ENCODE data around the gene GSTO2. TPM values are rescaled to one million over a fixed set of nuclear protein-coding genes. Genes with fewer than 3 reads are reported as not detected.

Gene GSTO2
- total RNA-seq, 4 donors from 2014 or later = 1.9 to 17.1 (median 10.6) TPM

DNA sequence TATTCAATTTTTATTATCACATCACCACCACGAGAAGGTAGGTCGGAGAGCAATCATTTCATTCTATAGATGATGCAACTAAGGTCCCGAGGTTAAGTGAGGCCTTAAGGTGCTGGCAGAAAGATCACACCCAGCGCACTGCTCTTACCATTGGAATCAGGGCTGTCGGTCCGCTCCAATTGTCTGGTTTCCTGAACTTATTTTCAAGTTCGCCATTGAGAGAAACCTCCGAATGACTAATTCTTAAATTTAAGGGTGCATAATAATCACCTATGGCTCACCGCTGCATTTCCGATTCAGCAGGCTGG is 625 bp upstream of the GSTO2 start:
- intact Hi-C loops (cut with DNase I; ENCODE audit: low total_unique reads) (no loop called here), in situ Hi-C loops (cut with MboI; ENCODE audit: low pct_ligation_motif_present in 1 of 4, low pct_unique_long_range_greater_than_20kb in 1 of 4, low sequenced_read_pairs in 3 of 4) (no loop called here)
- Histone ChIP-seq H3K27me3 (no peaks in the 10 kb centered on the region), H3K27ac (peak overlapping the region; percentile 86 to 96 (median 90)), H3K9me3 (no peaks in the 10 kb centered on the region), H3K4me3 (peak overlapping the region; percentile 65 to 99 (median 76)), H3K36me3 (peaks cover 0 to 24% (median 4%) of the 10 kb centered on the region in 4 donors), H3K4me1 (peaks cover 4 to 19% (median 16%) of the 10 kb centered on the region in 4 donors)
- WGBS, 2 donors (ENCODE audit: low coverage in 1 of 2) = 12% methylated on average over 10 of the region's 10 CpGs; no CpG with 5 or more reads in 1 of the 2 donors
- no peak for DNase-seq
- TF ChIP-seq, protein P1, sequence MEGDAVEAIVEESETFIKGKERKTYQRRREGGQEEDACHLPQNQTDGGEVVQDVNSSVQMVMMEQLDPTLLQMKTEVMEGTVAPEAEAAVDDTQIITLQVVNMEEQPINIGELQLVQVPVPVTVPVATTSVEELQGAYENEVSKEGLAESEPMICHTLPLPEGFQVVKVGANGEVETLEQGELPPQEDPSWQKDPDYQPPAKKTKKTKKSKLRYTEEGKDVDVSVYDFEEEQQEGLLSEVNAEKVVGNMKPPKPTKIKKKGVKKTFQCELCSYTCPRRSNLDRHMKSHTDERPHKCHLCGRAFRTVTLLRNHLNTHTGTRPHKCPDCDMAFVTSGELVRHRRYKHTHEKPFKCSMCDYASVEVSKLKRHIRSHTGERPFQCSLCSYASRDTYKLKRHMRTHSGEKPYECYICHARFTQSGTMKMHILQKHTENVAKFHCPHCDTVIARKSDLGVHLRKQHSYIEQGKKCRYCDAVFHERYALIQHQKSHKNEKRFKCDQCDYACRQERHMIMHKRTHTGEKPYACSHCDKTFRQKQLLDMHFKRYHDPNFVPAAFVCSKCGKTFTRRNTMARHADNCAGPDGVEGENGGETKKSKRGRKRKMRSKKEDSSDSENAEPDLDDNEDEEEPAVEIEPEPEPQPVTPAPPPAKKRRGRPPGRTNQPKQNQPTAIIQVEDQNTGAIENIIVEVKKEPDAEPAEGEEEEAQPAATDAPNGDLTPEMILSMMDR (IDR thresholded peaks at IDR 0.05) = no peak
- no peak for TF ChIP-seq POLR2A (IDR thresholded peaks at IDR 0.05)
- TF ChIP-seq POLR2AphosphoS5 (IDR thresholded peaks at IDR 0.05) = no peak

DNA sequence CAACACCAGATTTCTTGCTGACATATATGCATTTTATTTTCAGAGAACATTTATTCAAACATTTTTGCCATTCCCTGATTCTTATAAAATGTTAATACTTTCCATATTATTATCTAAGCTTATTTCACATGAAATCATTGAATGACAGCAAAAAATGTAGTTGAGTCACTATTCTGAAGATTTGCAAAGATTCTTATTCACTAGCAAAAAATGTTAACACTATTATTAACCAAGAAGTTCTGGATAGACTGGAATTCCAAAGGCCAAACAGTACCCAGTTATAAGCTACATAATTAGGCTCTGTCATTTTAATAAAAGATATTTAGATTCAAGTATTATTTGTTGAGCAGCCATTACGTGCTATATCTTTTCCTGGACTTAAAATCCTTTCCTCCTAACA is 4.3 kb downstream of the GSTO2 start:
- intact Hi-C loops (cut with DNase I; ENCODE audit: low total_unique reads) (no loop called here), in situ Hi-C loops (cut with MboI; ENCODE audit: low pct_ligation_motif_present in 1 of 4, low pct_unique_long_range_greater_than_20kb in 1 of 4, low sequenced_read_pairs in 3 of 4) (no loop called here)
- 92 to 100% methylated on average over 1 of the region's 1 CpG for whole genome bisulfite sequencing, 2 donors (ENCODE audit: low coverage in 1 of 2)

DNA sequence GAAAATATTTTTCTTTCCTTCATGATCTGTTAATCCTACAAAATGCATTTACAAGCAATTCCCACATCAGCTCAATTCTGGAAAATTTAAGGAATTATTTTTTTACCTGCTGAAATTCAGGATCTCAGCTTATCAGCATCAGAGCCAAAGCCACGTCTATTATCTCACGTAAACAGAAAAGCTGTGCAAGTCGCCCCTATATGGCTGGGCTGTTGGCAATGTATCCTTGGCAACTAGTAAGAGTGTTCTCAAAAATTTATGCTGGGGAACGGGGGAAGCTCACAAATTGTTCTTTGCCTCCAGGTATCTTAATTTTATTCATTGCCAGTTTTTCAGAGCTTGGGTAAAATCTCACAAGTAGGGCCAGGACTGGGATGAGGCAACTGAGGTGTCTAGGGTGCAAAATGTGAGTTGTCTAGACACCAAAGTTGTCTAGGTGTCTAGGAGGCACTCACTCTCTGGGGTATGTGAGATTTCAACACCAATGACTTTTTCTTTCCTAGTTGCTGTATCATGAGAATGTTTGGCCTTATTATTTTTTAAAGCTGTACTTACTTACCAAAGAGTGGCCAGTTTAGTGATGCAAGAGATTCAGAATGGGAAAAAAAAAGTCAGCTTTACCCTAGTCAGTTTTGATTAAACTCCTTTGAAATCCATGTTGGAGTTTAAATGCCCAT is 5.1 kb downstream of the GSTO2 start:
- Histone ChIP-seq H3K4me3 (no peak overlapping the region), H3K9me3 (no peaks in the 10 kb centered on the region), H3K27me3 (peaks cover 8% of the 10 kb centered on the region), H3K4me1 (peaks cover 4 to 16% (median 12%) of the 10 kb centered on the region in 4 donors), H3K36me3 (no peaks in the 10 kb centered on the region), H3K27ac (no peak overlapping the region)
- TF ChIP-seq POLR2AphosphoS5 (IDR thresholded peaks at IDR 0.05) = no peak
- no peak for TF ChIP-seq EP300 (IDR thresholded peaks at IDR 0.05; ENCODE audit: low read depth)
- TF ChIP-seq, protein P1 (IDR thresholded peaks at IDR 0.05) = no peak
- TF ChIP-seq POLR2A (IDR thresholded peaks at IDR 0.05) = no peak
- 72 to 88% methylated on average over 2 to 4 of the region's 4 CpGs for WGBS, 2 donors (ENCODE audit: low coverage in 1 of 2)
- in situ Hi-C loops (cut with MboI; ENCODE audit: low pct_ligation_motif_present in 1 of 4, low pct_unique_long_range_greater_than_20kb in 1 of 4, low sequenced_read_pairs in 3 of 4) = no loop called here
- no peak for DNase-seq
- intact Hi-C loops (cut with DNase I; ENCODE audit: low total_unique reads) = no loop called here

More for the DNA sequence above, 4.3 kb downstream of the GSTO2 start:
- Histone ChIP-seq H3K27me3 (peaks cover 8% of the 10 kb centered on the region), H3K27ac (no peak overlapping the region), H3K36me3 (no peaks in the 10 kb centered on the region), H3K4me3 (no peak overlapping the region), H3K4me1 (peaks cover 4 to 16% (median 15%) of the 10 kb centered on the region in 4 donors), H3K9me3 (no peaks in the 10 kb centered on the region)
- no peak for TF ChIP-seq POLR2A (IDR thresholded peaks at IDR 0.05)
- TF ChIP-seq, protein P1 (IDR thresholded peaks at IDR 0.05) = no peak
- no peak for TF ChIP-seq EP300 (IDR thresholded peaks at IDR 0.05; ENCODE audit: low read depth)
- TF ChIP-seq POLR2AphosphoS5 (IDR thresholded peaks at IDR 0.05) = no peak
- no peak for DNase-seq

DNA sequence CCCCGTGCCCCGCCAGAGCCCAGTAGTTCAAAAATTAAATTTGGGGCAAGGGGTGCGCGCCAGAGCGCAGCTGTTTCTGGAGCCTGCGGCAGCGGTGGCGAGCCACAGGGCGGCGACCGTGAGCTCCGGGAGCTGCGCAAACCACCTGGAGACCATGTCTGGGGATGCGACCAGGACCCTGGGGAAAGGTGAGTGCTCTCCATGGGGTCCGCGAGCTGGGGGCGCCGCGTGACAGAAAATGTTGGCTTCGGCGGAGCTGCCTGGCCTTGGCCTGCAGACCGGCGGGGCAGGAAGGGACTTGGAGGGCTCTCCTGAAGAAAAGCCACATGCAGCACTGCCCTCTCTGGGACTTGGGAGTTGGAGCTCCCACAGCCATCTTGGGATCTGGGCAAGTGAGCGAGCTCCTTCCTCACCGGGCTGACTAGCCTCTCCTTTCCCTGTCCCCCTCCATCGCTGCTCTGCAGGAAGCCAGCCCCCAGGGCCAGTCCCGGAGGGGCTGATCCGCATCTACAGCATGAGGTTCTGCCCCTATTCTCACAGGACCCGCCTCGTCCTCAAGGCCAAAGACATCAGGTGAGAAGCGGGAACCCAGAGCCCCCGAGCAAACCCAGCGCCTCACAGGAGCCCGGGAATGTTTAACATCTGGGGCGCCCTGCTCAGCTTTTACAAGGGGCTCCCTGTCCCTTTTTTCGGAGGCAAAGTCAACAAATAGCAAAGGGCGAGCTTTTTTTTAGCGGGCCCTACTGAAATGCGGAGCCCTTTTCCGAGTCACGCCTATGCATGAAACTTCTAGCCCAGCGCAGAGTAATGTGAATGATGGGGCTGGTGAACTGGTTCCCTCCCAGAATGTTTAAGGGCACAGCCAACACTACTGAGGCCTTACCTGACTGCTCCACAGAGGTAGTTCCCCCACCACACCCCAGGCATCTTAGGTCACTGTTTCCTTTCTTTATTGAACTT is 6.1 kb downstream of the GSTO2 start:
- in situ Hi-C loops (cut with MboI; ENCODE audit: low pct_ligation_motif_present in 1 of 4, low pct_unique_long_range_greater_than_20kb in 1 of 4, low sequenced_read_pairs in 3 of 4) = no loop called here
- no peaks in the 10 kb centered on the region for H3K9me3 ChIP-seq
- intact Hi-C loops (cut with DNase I; ENCODE audit: low total_unique reads) = no loop called here

More for the DNA sequence above, 6.1 kb downstream of the GSTO2 start:
- Histone ChIP-seq H3K27me3 (peaks cover 8% of the 10 kb centered on the region), H3K4me3 (peak overlapping the region in 3 of 4 donors; percentile 34 to 53 (median 40)), H3K36me3 (no peaks in the 10 kb centered on the region), H3K4me1 (peaks cover 0 to 11% (median 7%) of the 10 kb centered on the region in 4 donors), H3K27ac (peak overlapping the region in 3 of 4 donors; percentile 12 to 49 (median 40))
- WGBS, 2 donors (ENCODE audit: low coverage in 1 of 2) = 17 to 20% methylated on average over 1 to 42 of the region's 42 CpGs
- peak; percentile 54 for DNase-seq
- TF ChIP-seq POLR2A (IDR thresholded peaks at IDR 0.05) (no peak), EP300 (IDR thresholded peaks at IDR 0.05; ENCODE audit: low read depth) (no peak), POLR2AphosphoS5 (IDR thresholded peaks at IDR 0.05) (no peak)
- TF ChIP-seq, protein P1 (IDR thresholded peaks at IDR 0.05) = peak; percentile 80 to 85 (median 84)

Data from transverse colon (tissue), 4 donors.